Liver (tissue), 9 donors: Measurements from ENCODE around the gene CDC37L1. TPM values are rescaled to one million over a fixed set of nuclear protein-coding genes. Genes with fewer than 3 reads are reported as not detected.
A peak's percentile ranks its signal among the peaks of the same experiment; 100 is the strongest.

Source experiments
- DNase-seq: peaks from one replicate; pipeline ENCODE4 v3.0.0-alpha.2; 2017; ENCODE audit warnings: low spot score
- H3K27ac ChIP-seq, 2 donors: one replicate each; pipeline ENCODE4 v1.7.0; 2013; ENCODE audit warnings: inconsistent platforms in 2 of 2, low read length in 2 of 2, control low read depth in 1 of 2, low read depth in 1 of 2, mild to moderate bottlenecking in 1 of 2
- H3K27me3 ChIP-seq, 4 donors: one replicate each; pipeline versions ENCODE4 v1.6.1 to v1.7.0; 2013; ENCODE audit warnings: low read length in 3 of 4, inconsistent platforms in 1 of 4, mild to moderate bottlenecking in 1 of 4, moderate library complexity in 1 of 4; ENCODE audit not compliant: control insufficient read depth in 4 of 4, insufficient read depth in 4 of 4
- H3K36me3 ChIP-seq, 4 donors: one replicate each; pipeline versions ENCODE4 v1.6.1 to v1.7.0; 2013; ENCODE audit warnings: low read length in 3 of 4, mild to moderate bottlenecking in 3 of 4, low read depth in 1 of 4, moderate library complexity in 1 of 4; ENCODE audit not compliant: control insufficient read depth in 4 of 4, insufficient read depth in 3 of 4
- H3K4me1 ChIP-seq, 4 donors: one replicate each; pipeline versions ENCODE4 v1.6.1 to v1.7.0; 2013; ENCODE audit warnings: low read length in 3 of 4, mild to moderate bottlenecking in 3 of 4, moderate library complexity in 1 of 4; ENCODE audit not compliant: control insufficient read depth in 4 of 4, insufficient read depth in 4 of 4
- H3K4me3 ChIP-seq, 3 donors: one replicate each; pipeline versions ENCODE4 v1.6.1 to v1.7.0; 2013; ENCODE audit warnings: low read length in 3 of 3, control low read depth in 1 of 3, low read depth in 1 of 3, mild to moderate bottlenecking in 1 of 3
- H3K9ac ChIP-seq, 2 donors: one replicate each; pipeline ENCODE4 v1.7.0; 2013; ENCODE audit warnings: low read length in 2 of 2, mild to moderate bottlenecking in 2 of 2, moderate library complexity in 2 of 2, control low read depth in 1 of 2, low read depth in 1 of 2
- H3K9me3 ChIP-seq, 4 donors: one replicate each; pipeline versions ENCODE4 v1.6.1 to v1.7.0; 2013; ENCODE audit warnings: low read length in 3 of 4; ENCODE audit not compliant: control insufficient read depth in 4 of 4
- ATF3 ChIP-seq: IDR thresholded peaks from 2 replicates; pipeline ENCODE4 v1.6.1; 2016; ENCODE audit warnings: antibody characterized with exemption
- CTCF ChIP-seq: fragments of 150-350 bp; IDR thresholded peaks from 2 replicates; pipeline ENCODE4 v1.5.1; 2017; ENCODE audit warnings: improper control_type of control experiment, low read depth, low read length; ENCODE audit not compliant: missing input control
- EGR1 ChIP-seq, 2 donors: IDR thresholded peaks; 2 replicates each; pipeline ENCODE4 v1.6.1; 2016 to 2018; ENCODE audit warnings: antibody characterized with exemption in 2 of 2, low read depth in 2 of 2
- FOXA1 ChIP-seq: IDR thresholded peaks from 2 replicates; pipeline ENCODE4 v1.6.1; 2016; ENCODE audit warnings: antibody characterized with exemption
- FOXA2 ChIP-seq: IDR thresholded peaks from 2 replicates; pipeline ENCODE4 v1.6.1; 2016; ENCODE audit warnings: antibody characterized with exemption
- GABPA ChIP-seq, 2 donors: IDR thresholded peaks in 1 of 2; conservative IDR thresholded peaks in 1 of 2; 2 replicates each; pipeline ENCODE4 v1.6.1; 2016; ENCODE audit warnings: antibody characterized with exemption in 2 of 2, mild to moderate bottlenecking in 1 of 2, moderate library complexity in 1 of 2
- HNF4A ChIP-seq, 2 donors: conservative IDR thresholded peaks; 2 replicates each; pipeline ENCODE4 v1.6.1; 2016; ENCODE audit warnings: antibody characterized with exemption in 2 of 2, mild to moderate bottlenecking in 2 of 2
- HNF4G ChIP-seq: IDR thresholded peaks from 2 replicates; pipeline ENCODE4 v1.6.1; 2016; ENCODE audit warnings: antibody characterized with exemption
- JUND ChIP-seq, 2 donors: IDR thresholded peaks; 2 replicates each; pipeline ENCODE4 v1.6.1; 2016; ENCODE audit warnings: antibody characterized with exemption in 2 of 2
- MAX ChIP-seq: IDR thresholded peaks from 2 replicates; pipeline ENCODE4 v1.6.1; 2016; ENCODE audit warnings: antibody characterized with exemption
- NR2F2 ChIP-seq: IDR thresholded peaks from 2 replicates; pipeline ENCODE4 v1.6.1; 2016; ENCODE audit warnings: antibody characterized with exemption
- RAD21 ChIP-seq, 2 donors: IDR thresholded peaks; 2 replicates each; pipeline ENCODE4 v1.6.1; 2016; ENCODE audit warnings: antibody characterized with exemption in 2 of 2, mild to moderate bottlenecking in 2 of 2
- REST ChIP-seq: IDR thresholded peaks from 2 replicates; pipeline ENCODE4 v1.6.1; 2016; ENCODE audit warnings: antibody characterized with exemption, mild to moderate bottlenecking
- RXRA ChIP-seq, 2 donors: IDR thresholded peaks; 2 replicates each; pipeline ENCODE4 v1.6.1; 2017 to 2018; ENCODE audit warnings: antibody characterized with exemption in 2 of 2, mild to moderate bottlenecking in 1 of 2
- SP1 ChIP-seq: IDR thresholded peaks from 2 replicates; pipeline ENCODE4 v1.6.1; 2018; ENCODE audit warnings: antibody characterized with exemption, mild to moderate bottlenecking
- TAF1 ChIP-seq: conservative IDR thresholded peaks from 2 replicates; pipeline ENCODE4 v1.6.1; 2016; ENCODE audit warnings: antibody characterized with exemption, mild to moderate bottlenecking
- YY1 ChIP-seq: IDR thresholded peaks from 2 replicates; pipeline ENCODE4 v1.6.1; 2016; ENCODE audit warnings: antibody characterized with exemption, mild to moderate bottlenecking
- ZBTB33 ChIP-seq: IDR thresholded peaks from 2 replicates; pipeline ENCODE4 v1.6.1; 2016; ENCODE audit warnings: antibody characterized with exemption
- WGBS: extraction: QIAGEN DNeasy Blood & Tissue Kit; methylation state at CpG from one replicate; pipeline ENCODE4 v1.1.7; 2013; 5-methylcytosine and 5-hydroxymethylcytosine counted together
- polyA plus RNA-seq, 2 donors: library from polyadenylated mRNA; stranded (reverse) in 1 of 2; unstranded in 1 of 2; fragments of 200-250 nt in 1 of 2; fragments of >200 nt in 1 of 2; fragmentation: Nextera tagmentation in 1 of 2; extraction: Ambion mirVana in 1 of 2; gene quantifications; one replicate each; pipeline versions ENCODE4 v1.2.1 to v1.2.3, GENCODE V29; 2013 to 2015
- total RNA-seq, 2 donors: library from RNA; depleted of rRNA; stranded (reverse); fragments of >200 nt; gene quantifications; one replicate each; pipeline ENCODE4 v1.2.3, GENCODE V29; 2014
- donor health status: healthy.
- donor health status: healthy.
- donor health status: healthy.
- donor health status: healthy.
- donor health status: healthy.

Gene CDC37L1
- total and polyA plus RNA-seq, 4 donors: 11.3 to 32.8 (median 19.4) TPM

- no peaks in the 10 kb centered on the region for H3K9me3 ChIP-seq
- TF ChIP-seq HNF4A (conservative IDR thresholded peaks at IDR 0.05): peak in 1 of 2 donors; percentile 31
- TF ChIP-seq CTCF: no peak
- no peak for TF ChIP-seq FOXA2
- TF ChIP-seq SP1: peak; percentile 71
- peak in 1 of 2 donors; percentile 28 for TF ChIP-seq JUND (IDR thresholded peaks at IDR 0.05)
- peak; percentile 41 for TF ChIP-seq REST
- TF ChIP-seq ZBTB33: peak; percentile 28
- TF ChIP-seq YY1: peak; percentile 78
- peak; percentile 65 for TF ChIP-seq ATF3
- TF ChIP-seq RXRA (IDR thresholded peaks at IDR 0.05): peak; percentile 42 to 61
- TF ChIP-seq RAD21 (IDR thresholded peaks at IDR 0.05): peak; percentile 8 to 26
- TF ChIP-seq FOXA1: no peak
- TF ChIP-seq MAX: peak; percentile 86
- TF ChIP-seq EGR1 (IDR thresholded peaks at IDR 0.05; ENCODE audit: low read depth in 2 of 2): peak in 1 of 2 donors; percentile 77
- peak; percentile 61 to 81 for TF ChIP-seq GABPA (IDR thresholded peaks at IDR 0.05 in 1 of 2, conservative IDR thresholded peaks at IDR 0.05 in 1 of 2)
- TF ChIP-seq TAF1: no peak
- no peak for TF ChIP-seq HNF4G
- no peak for TF ChIP-seq NR2F2
- WGBS: 47% methylated on average over 2 of the region's 2 CpGs
- H3K27ac ChIP-seq: peak overlapping the region; percentile 94 to 97
- peak overlapping the region; percentile 69 to 95 (median 85) for H3K4me3 ChIP-seq
- no peak for DNase-seq
- H3K9ac ChIP-seq: peak overlapping the region; percentile 23 to 83
- no peaks in the 10 kb centered on the region for H3K27me3 ChIP-seq
- no peaks in the 10 kb centered on the region for H3K36me3 ChIP-seq
- peaks cover 0 to 30% (median 12%) of the 10 kb centered on the region in 4 donors for H3K4me1 ChIP-seq
Measured at GRCh38 chr9:4665357-4665756, 14.0 kb upstream of the CDC37L1 start.
